ENCODE data around the gene UTP14C.

- TF ChIP-seq CTCF (IDR thresholded peaks at IDR 0.05) (no peak), POLR2AphosphoS5 (IDR thresholded peaks at IDR 0.05) (no peak), EP300 (IDR thresholded peaks at IDR 0.05) (no peak), POLR2A (IDR thresholded peaks at IDR 0.05) (no peak)
These were observed 43.6 kb upstream of the UTP14C start for GRCh38 chr13:51980908-51981307.

All from gastroesophageal sphincter (tissue), 3 donors.